Mucosa of descending colon (tissue), 3 donors: ENCODE measurements around the gene ADRM1. TPM values are rescaled to one million over a fixed set of nuclear protein-coding genes. Genes with fewer than 3 reads are reported as not detected.

Experiments used
- ATAC-seq: fragments of 200-7000 bp; cut with Tn5 transposase; one replicate; pipeline ENCODE4 v1.9.1; 2020; ENCODE audit warnings: mild to moderate bottlenecking, moderate library complexity
- DNase-seq, 3 donors: peaks; one replicate each; pipeline ENCODE4 v3.0.0-alpha.2; 2020
- H3K36me3 ChIP-seq: fragments of 200-600 bp; one replicate; pipeline ENCODE4 v1.8.0; 2021; ENCODE audit warnings: low read depth, mild to moderate bottlenecking
- H3K4me1 ChIP-seq: fragments of 200-600 bp; one replicate; pipeline ENCODE4 v1.8.0; 2021; ENCODE audit warnings: low read depth, mild to moderate bottlenecking
- H3K4me3 ChIP-seq: fragments of 200-600 bp; one replicate; pipeline ENCODE4 v1.8.0; 2021; ENCODE audit warnings: mild to moderate bottlenecking
- H3K9me3 ChIP-seq: fragments of 200-600 bp; one replicate; pipeline ENCODE4 v1.8.0; 2021; ENCODE audit warnings: mild to moderate bottlenecking
- CTCF ChIP-seq: fragments of 200-600 bp; IDR thresholded peaks from one replicate; pipeline ENCODE4 v1.8.0; 2022; ENCODE audit warnings: antibody characterized with exemption, mild to moderate bottlenecking
- intact Hi-C, 2 donors: fragments of 100-400 bp; cut with DNase I in 1 of 2; cut with micrococcal nuclease in 1 of 2; formaldehyde crosslinking; loops; one replicate each; pipeline versions ENCODE4 v1.11.0 to v1.11.1; 2022; cut with DNase I, micrococcal nuclease
- total RNA-seq, 3 donors: library from RNA; stranded (reverse); fragmentation: NEBNext Ultra II Directional in 2 of 3; extraction: Animal tissue kit (Norgen Biotek cat#: 25700) in 2 of 3; gene quantifications; one replicate each; pipeline versions ENCODE4 v1.2.1 to v1.2.4, GENCODE V29; 2021 to 2023
- donor health status: DM: no; HTN: no; CAD: no; lungs with moderate emphysema.
- donor health status: DM: no; HTN: no; CAD: no.
- donor health status: DM: no; HTN: yes; CAD: no.

The ADRM1 gene
- total RNA-seq, 3 donors from 2014 or later = 54.4 to 85.8 (median 77.6) TPM

- no peak for ATAC-seq
- no peak overlapping the region for H3K4me3 ChIP-seq
- no peak for TF ChIP-seq CTCF
- H3K4me1 ChIP-seq = no peaks in the 10 kb centered on the region
- intact Hi-C loops = no loop called here
- no peaks in the 10 kb centered on the region for H3K9me3 ChIP-seq
- peaks cover 14% of the 10 kb centered on the region for H3K36me3 ChIP-seq
- DNase-seq = no peak
These were observed 8.9 kb upstream of the ADRM1 start for GRCh38 chr20:62293946-62294345.

- Histone ChIP-seq H3K9me3 (no peaks in the 10 kb centered on the region), H3K4me1 (no peaks in the 10 kb centered on the region), H3K36me3 (peaks cover 14% of the 10 kb centered on the region), H3K4me3 (no peak overlapping the region)
- peak in 1 of 3 donors; percentile 38 for DNase-seq
- intact Hi-C loops = no loop called here
- ATAC-seq = no peak
- no peak for TF ChIP-seq CTCF
These were observed 8.3 kb upstream of the ADRM1 start for GRCh38 chr20:62294516-62294915.

GRCh38 chr20:62296724-62297448, 5.9 kb upstream of the ADRM1 start:
- ATAC-seq = no peak
- intact Hi-C loops = no loop called here
- Histone ChIP-seq H3K9me3 (no peaks in the 10 kb centered on the region), H3K4me1 (no peaks in the 10 kb centered on the region), H3K36me3 (peaks cover 14% of the 10 kb centered on the region), H3K4me3 (no peak overlapping the region)
- peak in 1 of 3 donors; percentile 49 for DNase-seq
- TF ChIP-seq CTCF = no peak

GRCh38 chr20:62297449-62298227, 5.2 kb upstream of the ADRM1 start:
- H3K36me3 ChIP-seq = peaks cover 10% of the 10 kb centered on the region
- peak in 1 of 3 donors; percentile 34 for DNase-seq
- H3K4me3 ChIP-seq = no peak overlapping the region
- TF ChIP-seq CTCF = no peak
- H3K9me3 ChIP-seq = no peaks in the 10 kb centered on the region
- no peak for ATAC-seq
- H3K4me1 ChIP-seq = no peaks in the 10 kb centered on the region
- intact Hi-C loops = no loop called here

- DNase-seq (peak in 1 of 3 donors; percentile 45), ATAC-seq (no peak)
- intact Hi-C loops = no loop called here
- Histone ChIP-seq H3K36me3 (peaks cover 8% of the 10 kb centered on the region), H3K9me3 (no peaks in the 10 kb centered on the region), H3K4me1 (peaks cover 4% of the 10 kb centered on the region), H3K4me3 (no peak overlapping the region)
- TF ChIP-seq CTCF = no peak
These were observed 4.1 kb upstream of the ADRM1 start for GRCh38 chr20:62298577-62299249.
